Upper lobe of right lung (tissue), 1 donor: ENCODE data around the gene OPA1. TPM values are rescaled to one million over a fixed set of nuclear protein-coding genes. Genes with fewer than 3 reads are reported as not detected.

ENCODE experiments used
- ATAC-seq: fragments of 200-7000 bp; cut with Tn5 transposase; one replicate; pipeline ENCODE4 v1.9.1; 2020; ENCODE audit warnings: mild to moderate bottlenecking, moderate library complexity
- DNase-seq: peaks from one replicate; pipeline ENCODE4 v3.0.0-alpha.2; 2020
- H3K27ac ChIP-seq: fragments of 200-600 bp; one replicate; pipeline ENCODE4 v1.8.0; 2022
- H3K27me3 ChIP-seq: fragments of 200-600 bp; one replicate; pipeline ENCODE4 v1.8.0; 2022; ENCODE audit warnings: mild to moderate bottlenecking
- H3K36me3 ChIP-seq: fragments of 200-600 bp; one replicate; pipeline ENCODE4 v1.8.0; 2022
- H3K4me1 ChIP-seq: fragments of 200-600 bp; one replicate; pipeline ENCODE4 v1.8.0; 2022
- H3K4me3 ChIP-seq: fragments of 200-600 bp; one replicate; pipeline ENCODE4 v1.8.0; 2022; ENCODE audit warnings: mild to moderate bottlenecking
- H3K9me3 ChIP-seq: fragments of 200-600 bp; one replicate; pipeline ENCODE4 v1.8.0; 2022
- CTCF ChIP-seq: fragments of 200-600 bp; IDR thresholded peaks from one replicate; pipeline ENCODE4 v1.8.0; 2022; ENCODE audit warnings: antibody characterized with exemption
- intact Hi-C: fragments of 100-400 bp; cut with DNase I; formaldehyde crosslinking; loops from one replicate; pipeline ENCODE4 v1.11.0; 2022
- total RNA-seq: library from RNA; stranded (reverse); fragmentation: NEBNext Ultra II Directional; extraction: Animal tissue kit (Norgen Biotek cat#: 25700); gene quantifications from one replicate; pipeline ENCODE4 v1.2.1, GENCODE V29; 2021
- donor health status: DM: no; HTN: yes; CAD: no; lungs with severe emphysema.

OPA1 gene
- total RNA-seq, 1 donor from 2014 or later: 46.3 TPM

GRCh38 chr3:193714523-193715137 lies 121.6 kb downstream of the OPA1 start:
- intact Hi-C loops: no loop called here
- Histone ChIP-seq H3K4me3 (no peak overlapping the region), H3K9me3 (no peaks in the 10 kb centered on the region), H3K27ac (no peak overlapping the region), H3K36me3 (no peaks in the 10 kb centered on the region), H3K4me1 (no peaks in the 10 kb centered on the region), H3K27me3 (no peaks in the 10 kb centered on the region)
- ATAC-seq (no peak), DNase-seq (no peak)
- no peak for TF ChIP-seq CTCF

DNA sequence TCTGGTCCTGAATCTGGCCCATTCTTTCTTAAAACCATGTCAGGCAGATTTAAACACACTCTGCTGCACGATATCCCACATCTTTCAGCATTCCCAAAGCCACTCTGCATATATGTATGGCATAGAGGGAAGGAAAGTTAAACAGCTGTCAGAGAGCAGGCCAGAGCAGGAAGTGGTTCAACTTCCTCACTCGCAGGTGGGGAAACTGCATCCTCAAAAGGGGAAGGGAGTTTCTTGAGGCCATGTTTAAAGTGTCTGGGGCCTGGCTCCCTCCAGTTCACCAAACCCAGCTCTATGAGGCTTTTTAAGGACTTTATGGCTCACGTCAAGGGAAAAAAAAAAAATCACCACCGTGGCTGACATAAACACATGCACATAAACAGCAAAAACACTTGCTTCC lies 123.1 kb downstream of the OPA1 start:
- no peaks in the 10 kb centered on the region for H3K27me3 ChIP-seq
- intact Hi-C loops: no loop called here
- H3K9me3 ChIP-seq: no peaks in the 10 kb centered on the region
- no peak for DNase-seq
- H3K27ac ChIP-seq: no peak overlapping the region
- no peaks in the 10 kb centered on the region for H3K4me1 ChIP-seq
- H3K36me3 ChIP-seq: no peaks in the 10 kb centered on the region
- no peak for TF ChIP-seq CTCF
- no peak overlapping the region for H3K4me3 ChIP-seq
- peak; percentile 70 for ATAC-seq

- ATAC-seq (no peak), DNase-seq (no peak)
- Histone ChIP-seq H3K4me1 (no peaks in the 10 kb centered on the region), H3K36me3 (no peaks in the 10 kb centered on the region), H3K4me3 (no peak overlapping the region), H3K27ac (no peak overlapping the region), H3K27me3 (no peaks in the 10 kb centered on the region), H3K9me3 (no peaks in the 10 kb centered on the region)
- no peak for TF ChIP-seq CTCF
- intact Hi-C loops: no loop called here
These were observed 126.7 kb downstream of the OPA1 start for GRCh38 chr3:193719735-193720134.

GRCh38 chr3:193720169-193720568 lies 127.2 kb downstream of the OPA1 start:
- no peaks in the 10 kb centered on the region for H3K36me3 ChIP-seq
- no peak overlapping the region for H3K27ac ChIP-seq
- no peak for ATAC-seq
- intact Hi-C loops: no loop called here
- no peak overlapping the region for H3K4me3 ChIP-seq
- no peaks in the 10 kb centered on the region for H3K27me3 ChIP-seq
- no peak for TF ChIP-seq CTCF
- H3K9me3 ChIP-seq: no peaks in the 10 kb centered on the region
- H3K4me1 ChIP-seq: no peaks in the 10 kb centered on the region
- DNase-seq: no peak

DNA sequence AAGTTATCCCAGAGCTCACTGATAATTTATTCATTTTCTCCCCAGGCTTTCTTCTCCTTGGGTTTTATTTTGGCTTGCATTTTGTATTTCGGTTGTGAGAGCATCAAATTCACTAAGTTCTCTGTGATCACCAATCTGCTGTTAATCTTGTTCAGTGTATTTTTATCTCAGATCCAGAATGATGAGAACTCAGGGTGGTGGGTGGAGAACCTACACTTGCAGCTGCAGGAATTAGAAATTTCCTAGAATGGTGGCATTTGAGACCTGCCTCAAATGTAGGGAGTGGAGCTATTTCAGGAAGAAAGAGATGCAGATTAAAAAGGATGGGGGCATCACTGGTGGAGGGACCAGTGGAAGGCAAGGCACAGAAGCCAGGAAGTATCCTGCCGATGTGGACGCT lies 129.6 kb downstream of the OPA1 start:
- Histone ChIP-seq H3K4me3 (no peak overlapping the region), H3K27ac (no peak overlapping the region), H3K4me1 (no peaks in the 10 kb centered on the region), H3K9me3 (no peaks in the 10 kb centered on the region), H3K27me3 (no peaks in the 10 kb centered on the region), H3K36me3 (no peaks in the 10 kb centered on the region)
- ATAC-seq (no peak), DNase-seq (no peak)
- no peak for TF ChIP-seq CTCF
- intact Hi-C loops: no loop called here

- ATAC-seq: no peak
- no peak for TF ChIP-seq CTCF
- no peak overlapping the region for H3K4me3 ChIP-seq
- no peaks in the 10 kb centered on the region for H3K27me3 ChIP-seq
- no peak overlapping the region for H3K27ac ChIP-seq
- H3K9me3 ChIP-seq: no peaks in the 10 kb centered on the region
- H3K4me1 ChIP-seq: no peaks in the 10 kb centered on the region
- no peaks in the 10 kb centered on the region for H3K36me3 ChIP-seq
- intact Hi-C loops: no loop called here
- no peak for DNase-seq
These were observed 134.1 kb downstream of the OPA1 start for GRCh38 chr3:193727089-193727488.
